ENCODE data around the gene NCOR1.
"Not testable (repeated sequence)": the region's sequence is repeated elsewhere in the genome, so short reads cannot be mapped to it uniquely, and the experiment has no call there.

Gene NCOR1

DNA sequence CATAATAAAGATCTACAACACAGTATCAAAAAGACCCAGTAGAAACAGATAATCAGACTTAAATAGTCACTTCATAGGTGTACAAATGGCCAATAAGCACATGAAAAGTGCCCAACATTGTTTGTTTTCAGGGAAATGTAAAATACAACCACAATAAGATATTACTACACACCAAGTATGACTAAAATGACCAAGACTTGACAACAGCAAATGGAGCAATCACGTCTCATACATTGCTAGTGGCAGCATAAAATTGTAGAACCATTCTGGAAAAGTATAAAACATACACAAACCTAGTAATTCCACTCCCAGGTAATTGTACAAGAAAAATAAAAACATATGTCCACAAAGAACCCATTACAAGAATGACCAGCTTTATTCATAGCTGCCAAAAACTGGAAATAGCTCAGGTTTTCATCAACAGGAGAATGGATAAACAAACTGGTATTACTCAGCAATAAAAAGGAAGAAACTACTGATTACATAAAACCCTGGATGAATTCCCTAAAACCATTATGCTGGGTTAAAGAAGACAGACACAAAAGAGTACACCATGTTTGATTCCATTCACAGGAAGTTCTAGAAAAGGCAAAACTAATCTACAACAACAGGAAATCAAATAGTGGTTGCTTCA, 130.2 kb downstream of the NCOR1 start:
- no peak for DNase-seq

- no peak for DNase-seq
Observed at GRCh38 chr17:16083223-16083622, 132.1 kb downstream of the NCOR1 start.

GRCh38 chr17:16081507-16082087, 133.7 kb downstream of the NCOR1 start:
- DNase-seq: no peak

DNA sequence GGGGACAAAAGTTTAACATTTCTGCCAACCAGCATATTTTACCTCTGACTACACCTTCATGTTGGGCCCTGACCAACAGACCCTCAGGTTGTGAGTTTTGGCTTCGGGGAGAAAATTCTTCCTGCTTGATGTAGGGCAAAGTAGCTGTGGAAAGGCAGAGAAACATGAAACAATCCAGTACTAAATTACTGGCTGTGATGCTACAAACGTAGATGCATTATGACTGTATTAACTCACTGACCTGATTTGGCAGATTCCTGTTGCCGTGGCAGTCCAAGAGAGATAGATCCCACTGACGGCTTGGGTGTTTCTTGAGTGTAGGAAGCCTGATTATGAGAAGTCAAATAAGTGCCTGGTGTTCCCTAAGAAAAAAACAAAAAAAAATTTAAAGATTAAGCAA, 135.0 kb downstream of the NCOR1 start:
- DNase-seq: no peak

GRCh38 chr17:16075949-16076348, 139.4 kb downstream of the NCOR1 start:
- DNase-seq: no peak

DNA sequence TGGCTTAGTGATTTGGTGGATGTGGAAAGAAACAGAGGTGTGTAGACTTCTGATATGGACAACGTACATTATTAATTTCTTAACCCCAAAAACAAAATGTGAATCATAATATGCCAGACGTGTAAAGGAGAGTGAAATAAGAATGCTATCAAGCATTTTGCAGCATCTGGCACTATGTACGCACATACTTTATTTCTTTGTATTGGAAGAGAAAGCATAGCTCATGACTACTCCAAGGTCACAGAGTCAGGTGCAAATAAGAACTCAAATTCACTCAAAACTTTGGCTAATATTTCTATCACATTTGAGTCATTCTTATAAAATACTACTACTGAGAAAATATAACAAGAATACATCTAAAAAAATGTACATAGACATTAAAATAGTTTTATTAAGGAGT, 140.9 kb downstream of the NCOR1 start:
- DNase-seq: no peak

GRCh38 chr17:16073845-16074244, 141.5 kb downstream of the NCOR1 start:
- no peak for DNase-seq

GRCh38 chr17:16072031-16072430, 143.3 kb downstream of the NCOR1 start:
- DNase-seq: no peak

- DNase-seq: no peak
Observed at GRCh38 chr17:16068323-16068722, 147.0 kb downstream of the NCOR1 start.

DNA sequence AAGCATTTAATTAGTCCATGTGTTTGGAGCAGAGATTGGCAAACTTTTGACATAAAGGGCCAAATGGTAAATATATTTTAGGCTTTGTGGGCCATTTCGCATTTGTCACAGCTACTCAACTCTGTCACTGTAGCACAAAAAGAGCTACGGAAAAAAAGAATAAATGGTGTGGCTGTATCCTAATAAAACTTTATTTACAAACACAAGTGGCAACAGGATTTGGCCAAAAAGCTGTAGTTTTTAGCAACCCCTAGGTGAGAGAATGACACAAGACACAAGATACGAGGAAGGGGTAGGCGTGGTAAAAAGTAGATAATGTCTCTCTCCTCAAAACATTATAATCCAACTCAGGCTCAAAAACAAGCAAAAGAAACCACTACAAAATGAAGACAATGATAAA, 149.2 kb downstream of the NCOR1 start:
- DNase-seq: no peak

GRCh38 chr17:16061631-16062030, 153.7 kb downstream of the NCOR1 start:
- no peak for DNase-seq

- not testable (repeated sequence) for DNase-seq
Observed at GRCh38 chr17:16055139-16055538, 160.2 kb downstream of the NCOR1 start.

DNA sequence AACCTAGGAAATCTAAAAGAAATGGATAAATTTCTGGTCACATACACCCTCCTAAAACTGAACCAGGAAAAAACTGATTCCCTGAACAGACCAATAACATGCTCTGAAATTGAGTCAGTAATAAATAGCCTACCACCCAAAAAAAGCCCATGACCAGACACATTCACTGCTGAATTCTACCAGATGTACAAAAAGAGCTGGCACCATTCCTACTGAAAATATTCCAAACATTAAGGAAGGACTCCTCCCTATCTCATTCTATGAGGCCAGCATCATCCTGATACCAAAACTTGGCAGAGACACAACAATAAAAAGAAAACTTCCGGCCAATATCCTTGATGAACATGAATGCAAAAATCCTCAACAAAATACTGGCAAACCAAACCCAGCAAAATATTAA, 162.8 kb downstream of the NCOR1 start:
- no peak for DNase-seq

DNA sequence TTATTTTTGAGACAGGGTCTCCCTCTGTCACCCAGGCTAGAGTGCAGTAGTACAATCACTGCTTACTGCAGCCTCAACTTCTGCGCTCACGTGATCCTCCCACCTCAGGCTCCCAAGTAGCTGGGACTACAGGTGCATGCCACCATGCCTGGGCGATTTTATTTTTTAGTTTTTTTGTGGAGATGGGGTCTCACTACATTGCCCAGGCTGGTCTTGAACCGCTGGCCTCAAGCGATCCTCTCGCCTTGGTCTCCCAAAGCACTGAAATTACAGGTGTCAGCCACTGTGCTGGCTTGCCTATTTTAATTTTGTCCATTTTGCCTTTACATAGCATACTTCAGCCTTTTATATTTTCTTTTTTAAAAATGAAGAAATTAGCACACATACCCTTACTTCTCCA, 164.5 kb downstream of the NCOR1 start:
- DNase-seq: no peak

DNA sequence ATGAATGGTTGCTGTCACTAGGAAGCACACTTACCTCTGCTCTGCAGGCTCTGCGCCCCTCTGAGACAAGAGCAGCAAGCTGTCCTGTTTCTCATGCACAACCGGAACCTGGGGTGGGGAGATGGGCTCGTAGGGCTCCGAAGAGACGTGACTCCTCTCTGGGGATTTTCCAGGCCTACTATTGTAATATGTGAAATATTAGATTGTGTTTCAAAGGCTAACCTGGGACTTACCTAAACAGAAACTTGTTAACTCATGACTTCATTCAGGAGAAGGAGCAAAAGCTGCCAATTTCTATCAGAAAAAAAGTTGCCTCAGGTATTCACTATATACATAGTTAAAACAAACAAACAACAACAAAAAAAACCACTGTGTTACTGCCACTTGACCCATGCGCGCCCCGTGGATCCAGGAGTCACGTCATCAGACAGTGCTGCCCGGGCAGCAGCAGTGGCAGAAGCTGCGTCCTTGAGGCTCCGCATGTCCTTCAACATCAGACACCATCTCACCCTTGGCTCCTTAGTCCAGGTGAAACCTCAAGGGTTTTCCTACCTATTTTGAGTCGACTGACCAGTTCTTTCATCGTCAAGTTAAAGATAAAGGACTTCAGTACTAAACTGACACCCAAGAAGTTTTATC, 166.4 kb downstream of the NCOR1 start:
- no peak for DNase-seq

DNA sequence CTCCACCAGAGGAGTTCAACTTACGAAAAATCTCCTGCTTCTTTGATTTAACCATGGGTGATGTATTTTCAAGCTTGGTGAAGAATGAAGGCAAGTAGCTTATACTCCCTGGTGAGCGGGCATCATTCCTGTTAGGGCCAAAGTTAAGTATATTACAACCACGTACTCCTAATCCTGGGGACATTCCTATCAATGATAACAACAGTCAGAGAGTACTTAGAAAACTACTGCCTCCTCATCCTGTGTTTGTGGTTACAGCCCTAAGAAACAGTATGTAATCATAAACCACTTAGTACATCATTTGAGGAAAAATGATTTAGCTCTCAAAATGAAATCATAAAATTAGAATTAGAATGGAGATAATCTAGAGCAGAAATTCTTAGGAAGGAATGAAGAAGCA, 168.4 kb downstream of the NCOR1 start:
- DNase-seq: no peak

DNA sequence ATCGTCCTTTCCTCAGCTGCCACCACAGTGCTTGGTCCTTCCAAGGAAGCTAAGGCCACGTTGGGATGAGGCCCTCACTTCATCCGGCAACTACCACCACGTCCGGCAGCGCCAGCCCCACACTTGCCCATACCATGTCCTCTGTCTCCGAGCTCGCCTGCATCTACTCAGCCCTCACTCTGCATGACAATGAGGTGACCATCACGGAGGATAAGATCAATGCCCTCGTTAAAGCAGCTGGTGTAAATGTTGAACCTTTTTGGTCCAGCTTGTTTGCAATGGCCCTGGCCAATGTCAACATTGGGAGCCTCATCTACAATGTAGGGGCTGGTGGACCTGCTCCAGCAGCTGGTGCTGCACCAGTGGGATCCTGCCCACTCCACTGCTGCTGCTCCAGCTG, 170.8 kb downstream of the NCOR1 start:
- no peak for DNase-seq

GRCh38 chr17:16040710-16041251, 174.6 kb downstream of the NCOR1 start:
- DNase-seq: no peak

- DNase-seq: no peak
Observed at GRCh38 chr17:16037636-16038035, 177.7 kb downstream of the NCOR1 start.

DNA sequence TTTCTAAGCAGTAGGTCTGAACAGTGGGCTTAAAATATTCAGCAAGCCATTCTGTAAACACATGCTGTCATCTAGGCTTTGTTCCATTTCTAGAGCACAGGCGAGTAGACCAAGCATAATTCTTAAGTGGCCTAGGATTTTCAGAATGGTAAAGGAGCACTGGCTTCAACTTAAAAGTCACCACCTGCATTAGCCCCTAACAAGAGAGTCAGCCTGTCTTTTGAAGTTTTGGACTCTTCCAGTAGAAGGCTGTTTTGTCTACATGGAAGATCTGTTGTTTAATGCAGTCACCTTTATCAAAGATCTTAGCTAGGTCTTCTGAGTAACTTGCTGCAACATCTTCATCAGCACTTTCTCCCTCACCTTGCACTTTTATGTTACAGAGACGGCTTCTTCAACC, 179.1 kb downstream of the NCOR1 start:
- no peak for DNase-seq

DNA sequence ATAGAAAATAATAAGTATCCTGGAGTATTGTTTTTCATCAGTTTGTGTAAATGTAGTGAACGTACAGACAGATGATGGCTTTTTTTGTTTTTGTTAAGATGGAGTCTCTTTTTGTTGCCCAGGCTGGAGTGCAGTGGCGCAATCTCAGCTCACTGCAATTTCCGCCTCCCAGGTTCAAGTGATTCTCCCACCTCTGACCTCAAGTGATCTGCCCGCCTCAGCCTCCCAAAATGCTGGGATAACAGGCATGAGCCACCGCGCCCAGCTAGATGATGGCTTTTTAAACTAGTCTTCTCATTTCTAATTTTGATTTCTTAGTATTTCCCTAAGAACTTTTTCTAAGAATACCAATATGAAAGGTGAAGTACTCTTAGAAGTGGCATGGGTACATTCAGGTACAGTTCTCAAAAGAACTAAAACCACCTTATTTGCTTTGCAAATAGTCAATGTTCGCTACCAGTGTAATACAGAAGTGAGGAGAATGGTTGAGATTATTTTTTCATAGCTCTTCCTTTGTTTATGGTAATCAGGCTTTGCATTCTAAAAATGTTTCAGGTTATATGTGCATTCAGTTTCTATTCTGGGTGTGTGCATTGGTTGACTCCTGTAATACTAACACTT, 181.5 kb downstream of the NCOR1 start:
- DNase-seq: no peak

DNA sequence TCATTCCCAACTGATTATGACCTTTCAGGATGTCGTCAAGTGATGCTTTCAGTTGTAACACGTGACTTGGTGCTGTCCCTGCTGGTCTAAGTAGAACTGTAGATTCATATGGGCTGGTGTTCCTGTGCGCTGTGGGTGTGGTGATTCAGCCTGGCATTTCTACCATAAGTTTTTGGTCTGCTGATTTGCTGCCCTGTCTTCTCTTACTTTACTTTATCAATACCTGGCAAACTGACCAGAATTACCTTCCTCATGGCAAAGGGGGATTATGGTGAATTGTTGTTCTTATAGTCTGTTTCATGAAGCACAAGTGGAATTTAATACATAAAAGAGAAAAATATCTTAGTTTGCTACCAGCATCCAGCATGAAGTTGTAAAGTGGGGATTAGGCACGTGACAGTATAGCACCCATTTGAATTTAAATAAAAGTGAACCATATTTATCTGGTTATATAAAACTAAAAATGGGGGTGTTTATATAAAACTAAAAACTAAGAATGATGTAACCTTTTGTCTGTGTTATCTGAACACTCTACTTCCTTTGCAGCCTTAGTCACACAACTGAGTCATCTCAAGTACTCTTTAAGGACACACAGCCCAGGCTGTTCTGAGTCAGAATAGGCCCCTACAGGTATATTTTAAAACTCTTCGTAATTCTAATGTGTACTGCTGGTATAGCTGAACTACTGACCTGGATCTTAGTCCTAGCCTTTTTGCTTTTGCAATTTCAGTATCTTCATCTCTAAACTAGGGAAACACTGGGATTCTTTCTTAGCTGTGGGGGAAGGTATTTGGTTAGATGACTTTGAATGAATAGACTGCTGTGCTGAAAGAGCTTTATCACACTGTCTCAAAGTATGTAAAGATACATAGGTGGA, 187.4 kb downstream of the NCOR1 start:
- peak; percentile 74 for DNase-seq

- no peak for DNase-seq
Observed at GRCh38 chr17:16026895-16027294, 188.4 kb downstream of the NCOR1 start.
